ENCODE measurements around the gene TMUB2.

The TMUB2 gene

DNA sequence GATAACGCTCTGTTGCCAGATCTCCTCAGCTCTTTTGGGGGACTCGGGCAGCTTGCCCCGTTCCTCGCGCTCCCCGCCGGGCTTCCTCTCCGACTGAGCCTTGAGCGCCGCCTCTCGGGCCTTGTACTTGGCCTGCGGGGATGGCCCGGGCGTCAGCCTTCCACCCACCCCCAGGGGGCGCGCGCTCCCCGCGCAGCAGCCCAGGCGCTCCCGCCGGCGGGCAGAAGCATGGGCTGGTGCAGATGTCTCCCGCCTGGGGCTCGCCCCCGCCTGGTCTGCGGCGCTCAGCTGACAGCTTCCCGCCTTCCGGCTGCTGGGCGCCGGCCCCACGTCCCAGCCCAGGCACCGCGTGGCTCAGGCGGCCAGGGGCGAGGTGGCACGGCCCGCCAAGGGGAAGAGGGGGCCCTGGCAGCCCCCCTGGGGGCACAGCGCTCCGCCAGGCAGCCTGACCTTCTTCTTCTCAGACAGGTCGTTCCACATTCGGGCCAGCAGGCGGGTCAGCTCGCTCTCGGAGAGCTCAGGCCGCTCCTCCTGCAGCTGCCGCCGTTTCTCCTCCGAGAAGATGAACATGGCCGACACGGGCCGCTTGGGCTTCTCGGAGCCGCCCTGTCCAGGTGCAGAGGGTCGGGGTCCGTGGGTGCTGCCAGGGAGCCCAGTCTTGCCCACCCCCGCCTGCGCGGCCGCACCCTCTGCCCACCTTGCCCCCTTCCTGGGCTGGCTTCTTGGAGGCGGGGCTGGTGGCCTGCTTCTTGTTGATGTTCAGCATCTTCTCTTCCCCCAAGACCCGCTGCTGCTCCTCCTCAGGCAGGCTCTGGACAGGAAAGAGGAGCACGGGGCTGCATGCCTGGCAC is 23.8 kb downstream of the TMUB2 start (continued):
- TF ChIP-seq, protein P1, sequence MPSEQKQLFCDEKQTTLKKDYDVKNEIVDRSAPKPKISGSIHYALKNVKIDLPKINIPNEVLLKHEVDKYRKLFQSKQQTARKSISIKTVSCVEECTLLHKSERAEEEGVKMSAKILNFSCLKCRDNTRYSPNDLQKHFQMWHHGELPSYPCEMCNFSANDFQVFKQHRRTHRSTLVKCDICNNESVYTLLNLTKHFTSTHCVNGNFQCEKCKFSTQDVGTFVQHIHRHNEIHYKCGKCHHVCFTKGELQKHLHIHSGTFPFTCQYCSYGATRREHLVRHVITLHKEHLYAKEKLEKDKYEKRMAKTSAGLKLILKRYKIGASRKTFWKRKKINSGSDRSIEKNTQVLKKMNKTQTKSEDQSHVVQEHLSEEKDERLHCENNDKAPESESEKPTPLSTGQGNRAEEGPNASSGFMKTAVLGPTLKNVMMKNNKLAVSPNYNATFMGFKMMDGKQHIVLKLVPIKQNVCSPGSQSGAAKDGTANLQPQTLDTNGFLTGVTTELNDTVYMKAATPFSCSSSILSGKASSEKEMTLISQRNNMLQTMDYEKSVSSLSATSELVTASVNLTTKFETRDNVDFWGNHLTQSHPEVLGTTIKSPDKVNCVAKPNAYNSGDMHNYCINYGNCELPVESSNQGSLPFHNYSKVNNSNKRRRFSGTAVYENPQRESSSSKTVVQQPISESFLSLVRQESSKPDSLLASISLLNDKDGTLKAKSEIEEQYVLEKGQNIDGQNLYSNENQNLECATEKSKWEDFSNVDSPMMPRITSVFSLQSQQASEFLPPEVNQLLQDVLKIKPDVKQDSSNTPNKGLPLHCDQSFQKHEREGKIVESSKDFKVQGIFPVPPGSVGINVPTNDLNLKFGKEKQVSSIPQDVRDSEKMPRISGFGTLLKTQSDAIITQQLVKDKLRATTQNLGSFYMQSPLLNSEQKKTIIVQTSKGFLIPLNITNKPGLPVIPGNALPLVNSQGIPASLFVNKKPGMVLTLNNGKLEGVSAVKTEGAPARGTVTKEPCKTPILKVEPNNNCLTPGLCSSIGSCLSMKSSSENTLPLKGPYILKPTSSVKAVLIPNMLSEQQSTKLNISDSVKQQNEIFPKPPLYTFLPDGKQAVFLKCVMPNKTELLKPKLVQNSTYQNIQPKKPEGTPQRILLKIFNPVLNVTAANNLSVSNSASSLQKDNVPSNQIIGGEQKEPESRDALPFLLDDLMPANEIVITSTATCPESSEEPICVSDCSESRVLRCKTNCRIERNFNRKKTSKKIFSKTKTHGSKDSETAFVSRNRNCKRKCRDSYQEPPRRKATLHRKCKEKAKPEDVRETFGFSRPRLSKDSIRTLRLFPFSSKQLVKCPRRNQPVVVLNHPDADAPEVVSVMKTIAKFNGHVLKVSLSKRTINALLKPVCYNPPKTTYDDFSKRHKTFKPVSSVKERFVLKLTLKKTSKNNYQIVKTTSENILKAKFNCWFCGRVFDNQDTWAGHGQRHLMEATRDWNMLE (tag by site-specific recombination; conservative IDR thresholded peaks at IDR 0.05; ENCODE audit: low read depth): no peak
- no peak for TF ChIP-seq TRIM28 (IDR thresholded peaks at IDR 0.05; ENCODE audit: borderline replicate concordance, low read length)
- no peak for TF ChIP-seq GFI1B (tag by site-specific recombination; IDR thresholded peaks at IDR 0.05)
- TF ChIP-seq ZNF223 (tag by site-specific recombination; IDR thresholded peaks at IDR 0.05): no peak
- TF ChIP-seq ZEB2 (tag by site-specific recombination; IDR thresholded peaks at IDR 0.05): 0 out of 2 replicates have a peak, but pooled peaks have one; percentile 14
- TF ChIP-seq ZNF623 (tag by site-specific recombination; IDR thresholded peaks at IDR 0.05): no peak
- TF ChIP-seq ZNF292 (tag by site-specific recombination; IDR thresholded peaks at IDR 0.05; ENCODE audit: borderline replicate concordance, low read depth): no peak
- no peak for TF ChIP-seq ZNF280D (tag by site-specific recombination; IDR thresholded peaks at IDR 0.05)
- TF ChIP-seq ZNF169 (tag by site-specific recombination; IDR thresholded peaks at IDR 0.05): no peak
- TF ChIP-seq ZNF214 (tag by site-specific recombination; IDR thresholded peaks at IDR 0.05; ENCODE audit: borderline replicate concordance): no peak
- no peak for TF ChIP-seq ZNF146 (tag by site-specific recombination; IDR thresholded peaks at IDR 0.05)
- no peak for TF ChIP-seq SCRT2 (tag by site-specific recombination; IDR thresholded peaks at IDR 0.05)
- no peak for TF ChIP-seq ZNF521 (tag by site-specific recombination; IDR thresholded peaks at IDR 0.05)
- no peak for TF ChIP-seq ZNF302 (tag by site-specific recombination; IDR thresholded peaks at IDR 0.05; ENCODE audit: low read depth)
- TF ChIP-seq ZFHX2 (tag by site-specific recombination; conservative IDR thresholded peaks at IDR 0.05): peak; percentile 71
- TF ChIP-seq TSHZ1 (tag by site-specific recombination; IDR thresholded peaks at IDR 0.05; ENCODE audit: borderline replicate concordance): no peak
- TF ChIP-seq ZSCAN16 (tag by site-specific recombination; IDR thresholded peaks at IDR 0.05): no peak
- no peak; the same call in 1 of the 2 replicates for TF ChIP-seq OSR2 (tag by site-specific recombination; IDR thresholded peaks at IDR 0.05)
- no peak for TF ChIP-seq ZNF23 (tag by site-specific recombination; IDR thresholded peaks at IDR 0.05; ENCODE audit: borderline replicate concordance)
- TF ChIP-seq ZNF837 (tag by site-specific recombination; IDR thresholded peaks at IDR 0.05): no peak
- TF ChIP-seq ZNF398 (tag by site-specific recombination; IDR thresholded peaks at IDR 0.05): no peak
- no peak for TF ChIP-seq ZNF221 (tag by site-specific recombination; IDR thresholded peaks at IDR 0.05; ENCODE audit: borderline replicate concordance)
- TF ChIP-seq ZBTB20 (tag by site-specific recombination; IDR thresholded peaks at IDR 0.05): peak; percentile 28; the same call in 1 of the 2 replicates
- peak; percentile 60 for TF ChIP-seq PATZ1 (tag by site-specific recombination; IDR thresholded peaks at IDR 0.05)

Data from HEK293 (cell line).